HG02981 (cell line): ENCODE measurements around the gene CRB3.
"Not testable (repeated sequence)": the region's sequence is repeated elsewhere in the genome, so short reads cannot be mapped to it uniquely, and the experiment has no call there.

Source experiments
- ATAC-seq: cut with Tn5 transposase; IDR thresholded peaks from one replicate; pipeline ENCODE4 v1.9.1; 2021; ENCODE audit warnings: mild to moderate bottlenecking, moderate library complexity; ENCODE audit not compliant: unreplicated experiment

Gene CRB3

DNA sequence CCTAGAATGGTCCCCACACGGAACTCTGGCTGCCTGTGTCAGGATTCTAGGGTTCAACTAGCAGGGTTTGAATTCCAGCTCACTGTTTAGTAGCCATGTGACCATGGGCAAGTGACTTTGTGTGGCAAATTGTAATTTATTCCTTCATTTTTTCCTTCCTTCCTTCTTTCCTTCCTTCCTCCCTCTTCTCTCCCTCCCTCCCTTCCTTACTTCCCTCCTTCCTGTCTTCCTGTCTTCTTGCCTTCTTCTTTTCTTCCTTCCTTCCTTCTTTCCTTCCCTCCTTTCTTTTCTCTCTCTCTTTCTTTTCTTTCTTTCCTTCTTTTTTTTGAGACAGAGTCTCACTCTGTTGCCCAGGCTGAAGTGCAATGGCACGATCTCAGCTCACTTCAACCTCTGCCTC lies 26.1 kb downstream of the CRB3 start:
- no peak for ATAC-seq

DNA sequence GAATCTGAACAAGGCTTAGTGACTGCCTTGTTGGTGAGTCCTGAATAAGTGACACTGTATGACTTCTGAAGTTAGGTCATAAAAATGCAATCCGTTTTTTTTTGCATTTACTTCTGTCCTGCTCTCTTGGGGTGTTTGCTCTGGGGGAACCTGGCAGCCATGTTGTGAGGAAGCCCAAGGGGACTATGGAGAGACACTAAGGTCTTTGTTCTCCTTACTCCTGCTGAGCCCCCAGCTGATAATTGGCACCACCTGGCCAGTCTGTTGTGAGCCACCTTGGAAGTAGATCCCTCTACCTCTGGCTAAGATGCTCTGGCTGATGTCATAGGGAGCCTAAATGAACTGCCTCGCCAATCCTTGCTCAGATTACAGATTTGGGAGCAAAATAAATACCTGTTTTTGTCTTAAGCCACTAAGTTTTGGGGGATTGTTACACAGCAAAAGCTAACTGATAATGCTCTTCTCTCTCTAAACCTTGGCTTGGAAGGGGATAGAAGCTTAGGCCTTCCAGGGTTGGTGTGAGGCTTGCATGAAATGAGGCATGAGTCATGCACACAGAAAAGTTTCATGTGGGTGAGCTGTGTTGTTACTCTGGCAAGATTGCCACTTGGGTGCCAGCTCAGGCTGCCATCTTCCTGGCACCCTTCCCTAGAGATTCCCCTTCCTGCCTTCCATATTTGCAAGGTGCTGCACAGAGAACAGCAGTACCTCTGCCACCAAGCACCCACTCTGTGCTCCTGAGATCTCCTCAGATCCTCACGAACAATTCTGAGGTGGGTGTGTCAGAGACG lies 27.9 kb downstream of the CRB3 start:
- no peak for ATAC-seq

DNA sequence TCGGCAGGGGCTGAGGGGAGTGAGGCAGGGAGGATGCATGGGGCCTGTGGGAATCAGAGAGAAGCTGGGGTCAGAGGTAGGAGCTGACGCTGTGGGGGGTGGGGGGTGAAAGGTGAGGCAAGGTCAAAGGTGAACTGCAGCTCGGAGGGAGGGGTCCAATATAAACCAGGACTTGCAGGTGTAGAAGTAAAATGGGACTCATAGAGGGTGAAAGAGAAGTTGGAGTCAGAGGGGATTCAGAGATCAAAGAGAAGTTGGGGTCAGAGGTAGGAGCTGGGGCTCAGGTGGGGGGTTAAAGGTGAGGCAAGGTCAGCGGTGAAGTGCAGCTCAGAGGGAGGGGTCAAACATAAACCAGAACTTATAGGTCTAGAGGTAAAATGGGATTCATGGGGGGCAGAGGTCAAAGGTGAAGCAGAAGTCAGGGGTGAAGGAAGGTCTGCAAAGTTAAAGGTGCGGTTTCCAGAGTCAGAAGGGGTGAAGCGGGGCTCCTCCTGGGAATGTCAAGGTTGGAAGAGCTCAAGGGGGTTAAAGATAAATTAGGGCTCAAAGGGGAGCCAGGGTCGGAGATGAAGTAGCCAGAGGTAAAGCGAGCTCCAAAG lies 30.5 kb downstream of the CRB3 start:
- no peak for ATAC-seq

- ATAC-seq = no peak
Measured at GRCh38 chr19:6495947-6496346, 31.9 kb downstream of the CRB3 start.

DNA sequence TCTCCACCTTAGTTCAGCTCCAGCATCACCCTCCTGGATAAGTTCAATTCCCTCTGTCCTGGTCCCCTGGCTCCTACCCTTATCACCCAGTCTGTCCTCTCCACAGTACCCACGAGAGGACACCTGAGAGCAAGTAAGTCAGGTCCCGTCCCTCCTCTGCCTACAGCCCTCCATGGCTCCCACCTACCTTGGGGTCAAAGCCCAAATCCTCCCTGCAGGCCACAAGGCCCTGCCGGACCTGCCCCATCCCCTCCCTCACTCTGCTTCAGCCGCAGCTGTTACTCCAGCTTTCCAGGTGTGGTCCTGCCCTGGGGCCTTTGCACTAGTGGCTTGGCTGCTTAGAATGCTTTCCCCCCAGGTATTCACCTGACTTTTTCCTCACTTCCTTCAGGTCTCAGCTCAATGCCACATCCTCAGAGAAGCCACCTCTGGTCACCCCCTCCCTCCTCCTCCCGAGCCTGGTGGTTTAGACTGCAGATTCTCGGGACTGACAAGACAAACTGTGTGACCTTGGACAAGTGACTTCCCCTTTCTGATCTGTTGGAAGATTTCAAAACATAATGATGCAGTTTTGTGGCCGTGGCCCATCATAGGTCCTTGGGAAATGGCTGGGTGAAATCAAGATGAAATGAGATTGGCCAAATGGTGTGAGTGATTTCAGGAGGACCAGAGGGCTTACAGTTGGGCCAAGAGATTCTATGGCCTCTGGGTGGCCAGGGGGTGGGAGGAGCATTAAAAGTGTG lies 34.4 kb downstream of the CRB3 start:
- ATAC-seq = no peak

- ATAC-seq = no peak
Measured at GRCh38 chr19:6499052-6499790, 35.1 kb downstream of the CRB3 start.

GRCh38 chr19:6500837-6501739 lies 37.0 kb downstream of the CRB3 start:
- no peak for ATAC-seq

GRCh38 chr19:6501740-6502648 lies 37.9 kb downstream of the CRB3 start, which contains the start of gene TUBB4A:
TSS of gene TUBB4A (minus strand) at chr19:6502309. CDS start at chr19:6502212, 97 bp downstream.
- ATAC-seq = no peak

- ATAC-seq = no peak
Measured at GRCh38 chr19:6503407-6504201, 39.5 kb downstream of the CRB3 start.

GRCh38 chr19:6508028-6508771 lies 44.1 kb downstream of the CRB3 start:
- not testable (repeated sequence) for ATAC-seq

GRCh38 chr19:6509118-6509971 lies 45.3 kb downstream of the CRB3 start:
- ATAC-seq = no peak

DNA sequence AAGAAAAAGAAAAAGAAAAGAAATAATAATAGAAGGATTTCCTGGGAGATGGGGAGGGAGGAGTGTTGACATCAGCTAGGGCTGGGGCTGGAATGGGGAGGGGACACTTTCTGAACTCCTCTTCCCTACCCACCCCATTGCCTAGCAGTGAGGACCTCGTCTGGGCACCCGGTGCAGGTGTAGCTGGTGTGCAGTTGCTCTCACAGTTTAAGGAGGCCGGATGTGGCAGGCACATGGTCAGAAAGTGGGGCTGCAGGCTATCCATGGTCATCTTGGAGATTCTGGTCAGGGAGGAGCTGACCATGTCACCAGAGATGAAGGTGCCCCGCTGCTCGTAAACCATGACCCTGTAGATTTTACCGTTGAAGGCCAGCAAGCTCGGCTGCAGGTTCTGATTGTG lies 46.5 kb downstream of the CRB3 start:
- ATAC-seq = no peak

- no peak for ATAC-seq
Measured at GRCh38 chr19:6514089-6514488, 50.0 kb downstream of the CRB3 start.

DNA sequence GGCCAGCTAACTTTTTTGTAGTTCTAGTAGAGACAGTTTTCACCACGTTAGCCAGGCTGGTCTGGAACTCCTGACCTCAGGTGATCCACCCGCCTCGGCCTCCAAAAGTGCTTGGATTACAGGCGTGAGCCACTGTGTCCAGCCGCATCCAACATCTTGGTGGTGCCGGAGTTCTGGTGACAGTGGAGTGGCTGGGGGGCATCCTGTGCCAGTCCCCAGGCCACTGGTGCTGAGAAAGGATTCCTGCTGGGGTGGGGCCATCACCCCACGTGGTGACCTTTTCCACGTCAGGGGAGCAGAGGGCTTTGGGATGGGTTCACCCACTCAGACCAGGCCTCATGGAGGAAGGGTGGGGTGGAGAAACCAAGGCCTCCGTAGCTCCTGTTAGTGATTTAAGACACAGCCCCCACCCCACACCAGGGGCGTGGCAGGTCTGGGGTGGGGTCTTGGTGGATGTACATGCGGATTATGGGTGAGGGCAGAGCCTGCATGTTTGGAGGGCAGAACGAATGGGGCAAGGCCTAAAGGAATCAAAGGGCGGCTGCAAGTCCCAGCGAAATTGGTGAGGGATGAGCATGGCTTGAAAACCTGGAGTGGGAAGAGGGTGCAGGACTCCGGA lies 51.0 kb downstream of the CRB3 start:
- no peak for ATAC-seq

DNA sequence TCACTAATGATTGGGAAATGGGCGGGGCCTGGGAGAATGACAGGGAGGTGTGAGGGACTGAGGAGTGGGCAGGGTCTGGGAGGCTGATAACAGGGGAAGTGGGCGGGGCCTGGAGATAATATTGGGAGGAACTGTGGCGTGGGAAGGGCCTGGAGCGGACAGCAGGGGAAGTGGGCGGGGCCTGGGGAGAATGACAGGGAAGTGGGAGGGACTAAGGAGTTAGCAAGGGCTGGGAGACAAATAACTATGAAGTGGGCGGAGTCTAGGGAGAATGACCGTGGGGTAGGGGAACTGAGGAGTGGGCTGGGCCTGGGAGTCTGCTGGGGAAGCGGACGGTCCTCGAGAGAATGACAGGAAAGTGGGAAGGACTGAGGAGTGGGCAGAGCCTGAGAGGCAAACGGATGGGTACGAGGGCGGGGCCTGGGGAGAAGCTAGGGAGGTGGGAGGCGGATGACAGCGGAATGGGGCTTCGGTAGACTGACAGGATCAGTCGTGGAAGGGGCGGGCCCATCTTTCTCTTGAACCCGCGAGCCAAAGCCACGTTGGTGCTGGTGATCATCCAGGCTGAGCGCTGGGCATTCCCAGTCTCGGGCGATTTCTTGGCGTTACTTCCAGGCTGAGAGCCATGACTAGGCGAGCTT lies 52.1 kb downstream of the CRB3 start:
- peak; percentile 36 for ATAC-seq
